Subcutaneous adipose tissue (tissue), 4 donors: ENCODE measurements around the gene CCDC171. TPM values are rescaled to one million over a fixed set of nuclear protein-coding genes. Genes with fewer than 3 reads are reported as not detected.

Source experiments
- CTCF ChIP-seq: fragments of 450-650 bp; IDR thresholded peaks from one replicate; pipeline ENCODE4 v1.5.1; 2016; ENCODE audit warnings: low read depth, mild to moderate bottlenecking, control low read depth, antibody characterized with exemption, moderate library complexity
- total RNA-seq, 4 donors: library from RNA; depleted of rRNA; stranded (reverse); fragments of >200 nt; gene quantifications; one replicate each; pipeline ENCODE4 v1.1.0, GENCODE V29; 2016

CCDC171 gene
- total RNA-seq, 4 donors from 2014 or later: 2.9 to 3.8 (median 3.6) TPM

DNA sequence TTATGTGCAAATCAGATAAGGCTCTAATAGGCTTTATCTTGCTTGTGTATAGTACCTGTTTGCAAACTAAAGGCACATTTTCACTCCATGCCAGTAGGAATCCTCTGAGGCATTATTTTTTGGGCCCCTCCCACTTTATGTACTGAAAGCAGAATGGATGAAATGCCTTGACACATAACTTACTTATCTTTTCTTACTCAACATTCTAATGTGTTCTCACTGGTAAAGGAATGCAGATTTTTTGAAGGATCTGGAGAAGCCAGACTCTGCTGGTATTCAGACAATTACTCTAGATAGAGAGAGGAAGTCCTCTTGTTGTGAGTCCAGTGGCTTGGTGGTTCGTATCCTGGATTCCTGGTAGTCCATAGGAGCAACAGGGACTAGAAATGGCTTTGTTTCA lies 336.7 kb downstream of the CCDC171 start:
- no peak for TF ChIP-seq CTCF

DNA sequence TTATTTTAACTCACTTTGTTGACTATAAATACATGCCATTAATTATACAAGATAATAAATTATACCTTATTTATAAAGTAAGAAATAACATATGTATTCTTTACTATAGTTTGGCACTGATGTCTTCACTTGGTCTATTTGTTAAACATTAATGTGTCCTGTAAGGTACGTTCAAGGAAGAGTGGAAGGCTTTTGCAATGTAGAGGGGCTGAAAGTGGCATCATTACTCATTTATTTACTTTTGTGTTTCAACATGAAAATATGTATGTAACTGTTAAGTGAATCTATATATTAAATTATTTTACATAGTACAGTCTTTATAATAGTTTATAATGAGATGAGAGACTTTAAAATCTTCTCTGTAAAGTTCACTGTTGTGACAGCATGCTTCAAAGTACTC lies 348.7 kb downstream of the CCDC171 start:
- no peak for TF ChIP-seq CTCF

DNA sequence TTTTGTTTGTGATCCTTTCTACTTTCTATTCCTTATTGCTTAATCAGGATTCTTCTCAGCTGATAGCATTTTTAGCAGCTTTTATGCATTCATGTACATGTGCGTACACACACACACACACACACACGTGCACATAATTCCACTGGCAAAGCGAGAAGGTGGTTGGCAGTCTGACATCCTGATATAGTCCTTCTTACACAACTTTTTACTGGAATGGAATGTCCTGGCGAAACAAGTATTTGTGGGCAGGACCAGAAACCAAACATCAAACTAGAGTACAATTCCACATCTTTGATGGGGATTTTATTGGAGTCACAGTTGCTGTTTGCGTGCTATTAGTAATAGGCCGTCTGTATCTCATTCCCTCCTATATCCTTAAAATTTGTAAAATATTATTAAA lies 356.5 kb downstream of the CCDC171 start:
- TF ChIP-seq CTCF: no peak

DNA sequence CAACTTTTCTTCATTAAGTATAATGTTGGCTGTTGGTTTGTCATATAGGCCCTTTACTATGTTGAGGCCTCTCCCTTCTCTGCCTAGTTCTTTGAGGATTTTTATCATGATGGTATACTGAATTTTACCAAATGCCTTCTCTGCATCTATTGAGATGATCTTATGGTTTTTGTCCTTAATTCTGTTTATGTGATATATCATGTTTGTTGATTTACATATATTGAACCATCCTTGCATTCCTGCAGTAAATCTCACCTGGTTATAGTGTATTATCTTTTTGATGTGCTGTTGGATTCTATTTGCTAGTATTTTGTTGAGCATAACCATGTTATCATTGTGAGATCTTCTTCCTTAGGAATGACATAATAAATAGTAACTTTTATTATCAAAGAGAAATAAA lies 362.9 kb downstream of the CCDC171 start:
- TF ChIP-seq CTCF: no peak

- TF ChIP-seq CTCF: no peak
Observed at GRCh38 chr9:15927161-15927560, 374.3 kb downstream of the CCDC171 start.

DNA sequence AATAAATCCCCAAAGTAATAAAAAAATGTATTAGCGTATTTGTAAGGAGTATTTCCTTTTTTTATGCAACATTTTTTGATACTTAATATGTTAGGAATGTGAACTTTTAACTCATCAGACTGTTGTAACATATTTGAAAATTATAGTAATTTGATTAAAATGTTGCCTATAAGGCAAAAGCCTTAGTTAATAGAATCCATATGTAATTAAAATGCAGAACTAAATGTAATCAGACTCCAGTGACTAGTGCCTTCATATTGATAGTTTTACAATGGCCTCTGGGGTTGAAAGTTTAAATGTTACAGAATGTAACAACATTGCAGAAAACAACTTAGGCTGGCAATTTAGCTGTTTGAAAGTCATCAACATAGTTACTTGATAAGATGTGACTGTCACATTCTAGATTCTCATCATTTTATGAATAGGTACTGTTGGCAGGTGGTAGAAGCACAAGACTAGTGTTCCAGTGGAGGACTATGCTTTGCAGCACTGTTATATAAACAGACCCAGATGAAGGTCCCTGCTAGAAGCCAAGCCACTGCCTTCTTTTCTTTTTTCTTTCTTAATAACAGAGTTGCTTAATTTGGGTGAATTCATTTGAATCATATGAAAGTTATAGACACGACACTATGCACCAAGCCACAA lies 382.9 kb downstream of the CCDC171 start:
- no peak for TF ChIP-seq CTCF

- TF ChIP-seq CTCF: no peak
Observed at GRCh38 chr9:15936306-15936921, 383.6 kb downstream of the CCDC171 start.
